ENCODE data around the gene PAX6.

The PAX6 gene

GRCh38 chr11:31826536-31827438 lies 15.7 kb upstream of the PAX6 start:
- H3K4me3 ChIP-seq = no peak overlapping the region
- no peaks in the 10 kb centered on the region for H3K9me3 ChIP-seq
- peaks cover 26% of the 10 kb centered on the region for H3K4me1 ChIP-seq
- no peak for DNase-seq (ENCODE audit: low spot score in 2 of 2)
- H3K27me3 ChIP-seq (ENCODE audit: low read depth) = peaks cover 54% of the 10 kb centered on the region
- H3K36me3 ChIP-seq (replicated peaks) = no peaks in the 10 kb centered on the region
- in situ Hi-C loops (cut with MboI; ENCODE audit: low sequenced_read_pairs) = no loop called here

- Histone ChIP-seq H3K4me3 (no peak overlapping the region), H3K36me3 (replicated peaks) (no peaks in the 10 kb centered on the region), H3K9me3 (no peaks in the 10 kb centered on the region), H3K4me1 (peaks cover 33% of the 10 kb centered on the region), H3K27me3 (ENCODE audit: low read depth) (peaks cover 55% of the 10 kb centered on the region)
- in situ Hi-C loops (cut with MboI; ENCODE audit: low sequenced_read_pairs) = no loop called here
- DNase-seq (ENCODE audit: low spot score in 2 of 2) = no peak
These were observed 14.8 kb upstream of the PAX6 start for GRCh38 chr11:31825838-31826484.

GRCh38 chr11:31824879-31825837 lies 14.0 kb upstream of the PAX6 start:
- H3K4me3 ChIP-seq = no peak overlapping the region
- H3K4me1 ChIP-seq = peaks cover 32% of the 10 kb centered on the region
- no peaks in the 10 kb centered on the region for H3K9me3 ChIP-seq
- H3K36me3 ChIP-seq (replicated peaks) = no peaks in the 10 kb centered on the region
- DNase-seq (ENCODE audit: low spot score in 2 of 2) = no peak
- peaks cover 55% of the 10 kb centered on the region for H3K27me3 ChIP-seq (ENCODE audit: low read depth)
- in situ Hi-C loops (cut with MboI; ENCODE audit: low sequenced_read_pairs) = no loop called here

- Histone ChIP-seq H3K4me3 (no peak overlapping the region), H3K27me3 (ENCODE audit: low read depth) (peaks cover 49% of the 10 kb centered on the region), H3K4me1 (peaks cover 27% of the 10 kb centered on the region), H3K36me3 (replicated peaks) (no peaks in the 10 kb centered on the region), H3K9me3 (no peaks in the 10 kb centered on the region)
- no peak for DNase-seq (ENCODE audit: low spot score in 2 of 2)
- in situ Hi-C loops (cut with MboI; ENCODE audit: low sequenced_read_pairs) = no loop called here
These were observed 13.3 kb upstream of the PAX6 start for GRCh38 chr11:31824332-31824878.

- peaks cover 25% of the 10 kb centered on the region for H3K4me1 ChIP-seq
- in situ Hi-C loops (cut with MboI; ENCODE audit: low sequenced_read_pairs) = no loop called here
- H3K36me3 ChIP-seq (replicated peaks) = no peaks in the 10 kb centered on the region
- peak; percentile 84 to 98 for DNase-seq (ENCODE audit: low spot score in 2 of 2)
- no peaks in the 10 kb centered on the region for H3K9me3 ChIP-seq
- H3K27me3 ChIP-seq (ENCODE audit: low read depth) = peaks cover 43% of the 10 kb centered on the region
- no peak overlapping the region for H3K4me3 ChIP-seq
These were observed 12.7 kb upstream of the PAX6 start for GRCh38 chr11:31823644-31824331.

GRCh38 chr11:31822927-31823643 lies 12.0 kb upstream of the PAX6 start:
- Histone ChIP-seq H3K27me3 (ENCODE audit: low read depth) (peaks cover 42% of the 10 kb centered on the region), H3K9me3 (no peaks in the 10 kb centered on the region), H3K36me3 (replicated peaks) (no peaks in the 10 kb centered on the region), H3K4me3 (no peak overlapping the region), H3K4me1 (peaks cover 25% of the 10 kb centered on the region)
- DNase-seq (ENCODE audit: low spot score in 2 of 2) = no peak
- in situ Hi-C loops (cut with MboI; ENCODE audit: low sequenced_read_pairs) = no loop called here

- no peaks in the 10 kb centered on the region for H3K9me3 ChIP-seq
- H3K4me1 ChIP-seq = peaks cover 25% of the 10 kb centered on the region
- no peaks in the 10 kb centered on the region for H3K36me3 ChIP-seq (replicated peaks)
- DNase-seq (ENCODE audit: low spot score in 2 of 2) = no peak
- H3K27me3 ChIP-seq (ENCODE audit: low read depth) = peaks cover 42% of the 10 kb centered on the region
- in situ Hi-C loops (cut with MboI; ENCODE audit: low sequenced_read_pairs) = no loop called here
- H3K4me3 ChIP-seq = no peak overlapping the region
These were observed 11.2 kb upstream of the PAX6 start for GRCh38 chr11:31822175-31822926.

- no peak overlapping the region for H3K4me3 ChIP-seq
- DNase-seq (ENCODE audit: low spot score in 2 of 2) = peak in 1 of 2 experiments; percentile 60
- H3K27me3 ChIP-seq (ENCODE audit: low read depth) = peaks cover 47% of the 10 kb centered on the region
- H3K9me3 ChIP-seq = no peaks in the 10 kb centered on the region
- peaks cover 29% of the 10 kb centered on the region for H3K4me1 ChIP-seq
- in situ Hi-C loops (cut with MboI; ENCODE audit: low sequenced_read_pairs) = no loop called here
- no peaks in the 10 kb centered on the region for H3K36me3 ChIP-seq (replicated peaks)
These were observed 10.6 kb upstream of the PAX6 start for GRCh38 chr11:31821766-31822165.

GRCh38 chr11:31821235-31821764 lies 10.2 kb upstream of the PAX6 start:
- H3K36me3 ChIP-seq (replicated peaks) = no peaks in the 10 kb centered on the region
- H3K4me1 ChIP-seq = peaks cover 31% of the 10 kb centered on the region
- no peaks in the 10 kb centered on the region for H3K9me3 ChIP-seq
- H3K4me3 ChIP-seq = no peak overlapping the region
- DNase-seq (ENCODE audit: low spot score in 2 of 2) = no peak
- in situ Hi-C loops (cut with MboI; ENCODE audit: low sequenced_read_pairs) = no loop called here
- H3K27me3 ChIP-seq (ENCODE audit: low read depth) = peaks cover 47% of the 10 kb centered on the region

GRCh38 chr11:31820438-31820818 lies 9.3 kb upstream of the PAX6 start:
- H3K36me3 ChIP-seq (replicated peaks) = no peaks in the 10 kb centered on the region
- H3K27me3 ChIP-seq (ENCODE audit: low read depth) = peaks cover 52% of the 10 kb centered on the region
- H3K4me1 ChIP-seq = peaks cover 33% of the 10 kb centered on the region
- DNase-seq (ENCODE audit: low spot score in 2 of 2) = no peak
- H3K4me3 ChIP-seq = no peak overlapping the region
- in situ Hi-C loops (cut with MboI; ENCODE audit: low sequenced_read_pairs) = no loop called here
- H3K9me3 ChIP-seq = no peaks in the 10 kb centered on the region

GRCh38 chr11:31819621-31820437 lies 8.7 kb upstream of the PAX6 start:
- H3K4me1 ChIP-seq = peaks cover 33% of the 10 kb centered on the region
- H3K9me3 ChIP-seq = no peaks in the 10 kb centered on the region
- H3K27me3 ChIP-seq (ENCODE audit: low read depth) = peaks cover 55% of the 10 kb centered on the region
- no peaks in the 10 kb centered on the region for H3K36me3 ChIP-seq (replicated peaks)
- H3K4me3 ChIP-seq = no peak overlapping the region
- in situ Hi-C loops (cut with MboI; ENCODE audit: low sequenced_read_pairs) = no loop called here
- no peak for DNase-seq (ENCODE audit: low spot score in 2 of 2)

Measured in HAP-1 (cell line).